ENCODE data around the gene SULT1A3.
A peak's percentile ranks its signal among the peaks of the same experiment; 100 is the strongest.
"Not testable (repeated sequence)": the region's sequence is repeated elsewhere in the genome, so short reads cannot be mapped to it uniquely, and the experiment has no call there.

SULT1A3 gene

GRCh38 chr16:30183233-30184095, 15.6 kb upstream of the SULT1A3 start, which contains the start of gene CORO1A:
TSS of gene CORO1A (plus strand) at chr16:30183602. CDS start at chr16:30185210, 1,608 bp downstream.
- Mint-ChIP-seq H3K4me1 (ENCODE audit: low read depth) (peaks cover 28% of the 10 kb centered on the region), H3K4me3 (peak within 1 kb of the TSS; percentile 100), H3K9me3 (no peaks in the 10 kb centered on the region), H3K36me3 (ENCODE audit: low read depth) (peaks cover 38% of the 10 kb centered on the region), H3K27me3 (ENCODE audit: low read depth) (no peaks in the 10 kb centered on the region), H3K27ac (peak within 1 kb of the TSS; percentile 98)

GRCh38 chr16:30184096-30184890, 14.8 kb upstream of the SULT1A3 start:
- Mint-ChIP-seq H3K27ac (peak overlapping the region; percentile 98), H3K27me3 (ENCODE audit: low read depth) (no peaks in the 10 kb centered on the region), H3K36me3 (ENCODE audit: low read depth) (peaks cover 38% of the 10 kb centered on the region), H3K4me3 (peak overlapping the region; percentile 100), H3K9me3 (no peaks in the 10 kb centered on the region), H3K4me1 (ENCODE audit: low read depth) (peaks cover 28% of the 10 kb centered on the region)

GRCh38 chr16:30184891-30185682, 14.0 kb upstream of the SULT1A3 start:
- Mint-ChIP-seq H3K4me3 (peak overlapping the region; percentile 100), H3K27ac (peak overlapping the region; percentile 98), H3K4me1 (ENCODE audit: low read depth) (peaks cover 28% of the 10 kb centered on the region), H3K9me3 (no peaks in the 10 kb centered on the region), H3K36me3 (ENCODE audit: low read depth) (peaks cover 38% of the 10 kb centered on the region), H3K27me3 (ENCODE audit: low read depth) (no peaks in the 10 kb centered on the region)

DNA sequence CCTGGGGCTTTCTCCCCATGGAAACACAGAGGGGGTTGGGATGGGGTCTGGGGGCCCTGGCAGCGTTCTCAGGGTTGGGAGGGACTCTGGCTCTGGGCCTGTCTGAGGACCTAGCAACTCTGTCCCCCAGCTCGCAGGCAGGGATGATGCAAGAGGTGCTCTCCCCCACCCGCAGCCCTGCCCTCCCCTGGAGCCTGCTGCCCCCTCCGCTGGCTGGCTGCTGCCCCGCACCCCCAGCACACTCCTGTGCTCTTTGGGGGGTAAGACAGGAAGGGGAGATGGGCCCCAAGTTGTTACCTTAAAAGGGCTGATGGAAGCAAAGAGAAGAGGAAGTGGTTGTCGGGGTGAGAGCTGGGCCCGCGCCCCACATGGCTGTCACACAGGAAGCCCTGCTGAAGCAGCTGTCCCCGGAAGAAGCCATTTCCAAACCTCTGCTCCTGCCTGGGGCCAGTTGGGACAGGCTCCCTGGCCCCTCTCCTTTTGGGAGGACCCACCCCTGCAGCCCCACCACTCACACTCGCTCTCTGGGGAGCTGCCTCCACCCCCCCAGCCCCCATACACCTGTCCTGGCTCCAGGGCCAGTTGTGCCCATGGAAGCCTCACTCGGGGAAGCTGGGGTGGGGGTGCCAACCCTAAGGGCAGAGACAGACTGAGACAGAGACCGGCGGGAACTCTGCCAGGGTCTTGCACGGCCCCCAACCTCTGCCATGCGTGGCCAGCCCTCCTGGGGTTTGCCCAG, 13.2 kb upstream of the SULT1A3 start:
- Mint-ChIP-seq H3K36me3 (ENCODE audit: low read depth) (peaks cover 38% of the 10 kb centered on the region), H3K4me3 (peak overlapping the region; percentile 100), H3K4me1 (ENCODE audit: low read depth) (peaks cover 27% of the 10 kb centered on the region), H3K27ac (peak overlapping the region; percentile 98), H3K27me3 (ENCODE audit: low read depth) (no peaks in the 10 kb centered on the region), H3K9me3 (no peaks in the 10 kb centered on the region)

DNA sequence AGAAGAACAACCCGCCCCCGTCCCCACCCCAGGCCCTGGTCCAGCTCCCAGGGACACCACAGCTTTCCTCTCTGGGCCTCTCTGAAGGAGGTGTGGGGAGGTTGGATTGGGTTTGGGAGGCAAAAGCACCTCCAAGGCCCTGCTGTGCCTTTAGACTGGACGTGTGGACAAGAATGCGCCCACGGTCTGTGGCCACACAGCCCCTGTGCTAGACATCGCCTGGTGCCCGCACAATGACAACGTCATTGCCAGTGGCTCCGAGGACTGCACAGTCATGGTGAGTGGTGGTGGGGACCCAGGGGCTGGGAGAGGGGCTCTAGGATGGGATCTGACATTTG, 12.6 kb upstream of the SULT1A3 start:
- Mint-ChIP-seq H3K4me3 (peak overlapping the region; percentile 100), H3K4me1 (ENCODE audit: low read depth) (peaks cover 27% of the 10 kb centered on the region), H3K9me3 (no peaks in the 10 kb centered on the region), H3K36me3 (ENCODE audit: low read depth) (peaks cover 38% of the 10 kb centered on the region), H3K27ac (peak overlapping the region; percentile 98), H3K27me3 (ENCODE audit: low read depth) (no peaks in the 10 kb centered on the region)

DNA sequence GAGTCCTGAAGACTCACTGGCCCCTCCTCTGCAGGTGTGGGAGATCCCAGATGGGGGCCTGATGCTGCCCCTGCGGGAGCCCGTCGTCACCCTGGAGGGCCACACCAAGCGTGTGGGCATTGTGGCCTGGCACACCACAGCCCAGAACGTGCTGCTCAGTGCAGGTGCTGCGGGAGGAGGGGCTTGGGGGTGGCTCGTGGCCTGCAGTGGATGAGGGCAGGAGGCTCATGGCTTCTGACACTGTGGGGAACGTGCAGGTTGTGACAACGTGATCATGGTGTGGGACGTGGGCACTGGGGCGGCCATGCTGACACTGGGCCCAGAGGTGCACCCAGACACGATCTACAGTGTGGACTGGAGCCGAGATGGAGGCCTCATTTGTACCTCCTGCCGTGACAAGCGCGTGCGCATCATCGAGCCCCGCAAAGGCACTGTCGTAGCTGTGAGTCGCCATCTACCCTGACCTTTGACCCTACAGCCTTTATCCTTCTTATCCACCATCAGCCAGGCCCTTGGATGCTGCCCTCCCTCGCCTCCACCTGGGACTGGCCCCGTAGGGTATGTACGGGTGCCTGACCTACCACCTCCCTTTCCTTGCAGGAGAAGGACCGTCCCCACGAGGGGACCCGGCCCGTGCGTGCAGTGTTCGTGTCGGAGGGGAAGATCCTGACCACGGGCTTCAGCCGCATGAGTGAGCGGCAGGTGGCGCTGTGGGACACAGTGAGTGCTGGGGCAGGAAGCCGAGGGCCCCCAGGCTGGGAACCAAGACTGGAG, 12.1 kb upstream of the SULT1A3 start:
- H3K27ac Mint-ChIP-seq = peak overlapping the region; percentile 98
- H3K4me3 Mint-ChIP-seq = peak overlapping the region; percentile 100
- H3K36me3 Mint-ChIP-seq (ENCODE audit: low read depth) = peaks cover 38% of the 10 kb centered on the region
- H3K4me1 Mint-ChIP-seq (ENCODE audit: low read depth) = peaks cover 26% of the 10 kb centered on the region
- H3K27me3 Mint-ChIP-seq (ENCODE audit: low read depth) = no peaks in the 10 kb centered on the region
- no peaks in the 10 kb centered on the region for H3K9me3 Mint-ChIP-seq

- Mint-ChIP-seq H3K4me1 (ENCODE audit: low read depth) (peaks cover 20% of the 10 kb centered on the region), H3K4me3 (peak overlapping the region; percentile 100), H3K27me3 (ENCODE audit: low read depth) (no peaks in the 10 kb centered on the region), H3K36me3 (ENCODE audit: low read depth) (peaks cover 38% of the 10 kb centered on the region), H3K27ac (peak overlapping the region; percentile 98), H3K9me3 (no peaks in the 10 kb centered on the region)
These were observed 11.5 kb upstream of the SULT1A3 start for GRCh38 chr16:30187556-30187865.

DNA sequence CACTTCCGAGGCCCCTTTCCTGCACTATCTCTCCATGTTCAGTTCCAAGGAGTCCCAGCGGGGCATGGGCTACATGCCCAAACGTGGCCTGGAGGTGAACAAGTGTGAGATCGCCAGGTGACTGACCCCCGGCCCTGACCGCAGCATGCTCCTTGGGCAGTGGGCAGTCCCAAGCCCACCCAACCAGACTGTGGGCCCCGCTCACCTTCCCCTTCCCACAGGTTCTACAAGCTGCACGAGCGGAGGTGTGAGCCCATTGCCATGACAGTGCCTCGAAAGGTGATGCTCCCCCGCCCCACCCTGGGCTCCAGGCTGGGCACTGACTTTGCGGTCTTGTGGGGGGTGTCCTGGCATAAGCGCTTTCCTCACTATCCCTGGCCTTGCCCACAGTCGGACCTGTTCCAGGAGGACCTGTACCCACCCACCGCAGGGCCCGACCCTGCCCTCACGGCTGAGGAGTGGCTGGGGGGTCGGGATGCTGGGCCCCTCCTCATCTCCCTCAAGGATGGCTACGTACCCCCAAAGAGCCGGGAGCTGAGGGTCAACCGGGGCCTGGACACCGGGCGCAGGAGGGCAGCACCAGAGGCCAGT, 11.0 kb upstream of the SULT1A3 start:
- Mint-ChIP-seq H3K27ac (no peak overlapping the region), H3K4me1 (ENCODE audit: low read depth) (peaks cover 17% of the 10 kb centered on the region), H3K4me3 (peak overlapping the region; percentile 19), H3K36me3 (ENCODE audit: low read depth) (peaks cover 38% of the 10 kb centered on the region), H3K9me3 (no peaks in the 10 kb centered on the region), H3K27me3 (ENCODE audit: low read depth) (no peaks in the 10 kb centered on the region)

- H3K9me3 Mint-ChIP-seq; H3K4me3 Mint-ChIP-seq; H3K27ac Mint-ChIP-seq; H3K27me3 Mint-ChIP-seq (ENCODE audit: low read depth): not testable (repeated sequence)
- H3K4me1 Mint-ChIP-seq (ENCODE audit: low read depth) = peaks cover 13% of the 10 kb centered on the region
- peaks cover 17% of the 10 kb centered on the region for H3K36me3 Mint-ChIP-seq (ENCODE audit: low read depth)
These were observed 7.9 kb upstream of the SULT1A3 start for GRCh38 chr16:30191158-30191557.

- not testable (repeated sequence) for H3K27me3 Mint-ChIP-seq (ENCODE audit: low read depth); H3K9me3 Mint-ChIP-seq; H3K4me3 Mint-ChIP-seq; H3K27ac Mint-ChIP-seq; H3K36me3 Mint-ChIP-seq (ENCODE audit: low read depth); H3K4me1 Mint-ChIP-seq (ENCODE audit: low read depth)
These were observed 6.0 kb upstream of the SULT1A3 start for GRCh38 chr16:30193098-30193497.

GRCh38 chr16:30193615-30194014, 5.4 kb upstream of the SULT1A3 start, which contains the start of the genes BOLA2B and SLX1A:
TSS of gene BOLA2B (minus strand) at chr16:30193666. CDS start at chr16:30193595, 71 bp downstream.
TSS of gene SLX1A (plus strand) at chr16:30193875. CDS start at chr16:30194085, 210 bp downstream.
- H3K27ac Mint-ChIP-seq; H3K36me3 Mint-ChIP-seq (ENCODE audit: low read depth); H3K4me1 Mint-ChIP-seq (ENCODE audit: low read depth); H3K9me3 Mint-ChIP-seq; H3K4me3 Mint-ChIP-seq; H3K27me3 Mint-ChIP-seq (ENCODE audit: low read depth): not testable (repeated sequence)

- H3K4me1 Mint-ChIP-seq (ENCODE audit: low read depth); H3K4me3 Mint-ChIP-seq; H3K9me3 Mint-ChIP-seq; H3K27me3 Mint-ChIP-seq (ENCODE audit: low read depth); H3K36me3 Mint-ChIP-seq (ENCODE audit: low read depth); H3K27ac Mint-ChIP-seq: not testable (repeated sequence)
These were observed 4.7 kb upstream of the SULT1A3 start for GRCh38 chr16:30194172-30194925.
